ENCODE results near the gene RAG1.
A peak's percentile ranks its signal among the peaks of the same experiment; 100 is the strongest.

Gene RAG1

GRCh38 chr11:36590513-36590912, 22.7 kb downstream of the RAG1 start:
- DNase-seq (ENCODE audit: low spot score) = no peak

- no peak for DNase-seq (ENCODE audit: low spot score)
Measured at GRCh38 chr11:36591433-36591832, 23.6 kb downstream of the RAG1 start.

GRCh38 chr11:36594316-36594989, 26.6 kb downstream of the RAG1 start, which contains the start of gene IFTAP:
Gene IFTAP, plus strand, starts transcription at chr11:36594502. Its CDS starts 15,602 bp downstream, at chr11:36610104.
- DNase-seq (ENCODE audit: low spot score) = no peak

GRCh38 chr11:36596880-36597279, 29.1 kb downstream of the RAG1 start:
- DNase-seq (ENCODE audit: low spot score) = no peak

- DNase-seq (ENCODE audit: low spot score) = peak; percentile 53
Measured at GRCh38 chr11:36598051-36598450, 30.2 kb downstream of the RAG1 start, which contains the start of gene RAG2. Gene RAG2, minus strand, starts transcription at chr11:36598236. Its CDS starts 4,068 bp downstream, at chr11:36594168.

GRCh38 chr11:36600180-36600579, 32.4 kb downstream of the RAG1 start:
- DNase-seq (ENCODE audit: low spot score) = no peak

- peak; percentile 10 for DNase-seq (ENCODE audit: low spot score)
Measured at GRCh38 chr11:36601155-36601554, 33.3 kb downstream of the RAG1 start.

GRCh38 chr11:36602135-36602534, 34.3 kb downstream of the RAG1 start:
- DNase-seq (ENCODE audit: low spot score) = peak; percentile 25

- DNase-seq (ENCODE audit: low spot score) = peak; percentile 32
Measured at GRCh38 chr11:36605221-36606216, 37.7 kb downstream of the RAG1 start.

GRCh38 chr11:36608491-36609199, 40.8 kb downstream of the RAG1 start:
- DNase-seq (ENCODE audit: low spot score) = no peak

- no peak for DNase-seq (ENCODE audit: low spot score)
Measured at GRCh38 chr11:36609383-36609782, 41.6 kb downstream of the RAG1 start.

GRCh38 chr11:36615826-36616225, 48.0 kb downstream of the RAG1 start:
- no peak for DNase-seq (ENCODE audit: low spot score)

GRCh38 chr11:36617543-36618362, 49.9 kb downstream of the RAG1 start:
- DNase-seq (ENCODE audit: low spot score) = peak; percentile 30

GRCh38 chr11:36618363-36619047, 50.7 kb downstream of the RAG1 start:
- DNase-seq (ENCODE audit: low spot score) = peak; percentile 58

GRCh38 chr11:36619502-36619901, 51.7 kb downstream of the RAG1 start:
- DNase-seq (ENCODE audit: low spot score) = peak; percentile 89

- DNase-seq (ENCODE audit: low spot score) = peak; percentile 32
Measured at GRCh38 chr11:36620246-36620645, 52.4 kb downstream of the RAG1 start.

GRCh38 chr11:36622431-36623136, 54.8 kb downstream of the RAG1 start:
- DNase-seq (ENCODE audit: low spot score) = peak; percentile 80

GRCh38 chr11:36623494-36623893, 55.7 kb downstream of the RAG1 start:
- no peak for DNase-seq (ENCODE audit: low spot score)

GRCh38 chr11:36627006-36627405, 59.2 kb downstream of the RAG1 start:
- DNase-seq (ENCODE audit: low spot score) = no peak

GRCh38 chr11:36627471-36627870, 59.7 kb downstream of the RAG1 start:
- DNase-seq (ENCODE audit: low spot score) = no peak
